HepG2 (cell line): ENCODE data around the gene ABCG5. TPM values are rescaled to one million over a fixed set of nuclear protein-coding genes. Genes with fewer than 3 reads are reported as not detected.

ENCODE experiments used
- ARNT2 ChIP-seq: sonication (generic); formaldehyde crosslinking; IDR thresholded peaks from 2 replicates; pipeline ENCODE4 v1.8.0; 2022; ENCODE audit warnings: mild to moderate bottlenecking, low read depth, missing genetic modification reagents, moderate library complexity
- GPBP1L1 ChIP-seq: sonication (generic); formaldehyde crosslinking; IDR thresholded peaks from 2 replicates; pipeline ENCODE4 v1.5.0; 2020; ENCODE audit warnings: mild to moderate bottlenecking, missing genetic modification reagents
- GZF1 ChIP-seq: sonication (generic); formaldehyde crosslinking; IDR thresholded peaks from 2 replicates; pipeline ENCODE4 v1.5.1; 2020; ENCODE audit warnings: mild to moderate bottlenecking, missing genetic modification reagents
- HIC2 ChIP-seq: sonication (generic); formaldehyde crosslinking; IDR thresholded peaks from 2 replicates; pipeline ENCODE4 v1.9.0; 2022; ENCODE audit warnings: low read depth, missing genetic modification reagents
- HOXD1 ChIP-seq: sonication (generic); formaldehyde crosslinking; IDR thresholded peaks from 2 replicates; pipeline ENCODE4 v1.5.0; 2020; ENCODE audit warnings: missing genetic modification reagents
- ZNF251 ChIP-seq: sonication (generic); formaldehyde crosslinking; IDR thresholded peaks from 2 replicates; pipeline ENCODE4 v1.9.0; 2021; ENCODE audit warnings: mild to moderate bottlenecking, missing genetic modification reagents
- ZNF256 ChIP-seq: sonication (generic); formaldehyde crosslinking; conservative IDR thresholded peaks from 2 replicates; pipeline ENCODE4 v1.4.0; 2020; ENCODE audit warnings: missing genetic modification reagents
- ZNF30 ChIP-seq: sonication (generic); formaldehyde crosslinking; IDR thresholded peaks from 2 replicates; pipeline ENCODE4 v1.5.0; 2020; ENCODE audit warnings: mild to moderate bottlenecking, missing genetic modification reagents
- polyA plus RNA-seq, 8 experiments: library from polyadenylated mRNA; depleted of rRNA in 3 of 8; stranded (reverse) in 7 of 8; unstranded in 1 of 8; fragments of >200 nt; fragmentation: Illumina TruSeq in 4 of 8; extraction: Trizol in 4 of 8; gene quantifications; 2 replicates each; pipeline versions ENCODE4 v1.2.1 to v1.2.3, GENCODE V29; 2011 to 2016; ENCODE audit warnings: low read depth in 4 of 8, missing spikeins in 1 of 8, mixed read lengths in 1 of 8; ENCODE audit not compliant: insufficient read depth in 1 of 8
- total RNA-seq, 5 experiments: library from RNA; depleted of rRNA; stranded (reverse); fragments of >200 nt; fragmentation: Illumina TruSeq; extraction: Trizol; gene quantifications; 2 replicates each; pipeline ENCODE4 v1.2.3, GENCODE V29; 2016; ENCODE audit warnings: low read depth in 1 of 5
- TF ChIP-seq, protein P1 (sequence below): sonication (generic); formaldehyde crosslinking; IDR thresholded peaks from 2 replicates; pipeline ENCODE4 v1.4.0; 2020; ENCODE audit warnings: mild to moderate bottlenecking, missing genetic modification reagents, borderline replicate concordance
- TF ChIP-seq, protein P2 (sequence below): sonication (generic); formaldehyde crosslinking; IDR thresholded peaks from 2 replicates; pipeline ENCODE4 v1.4.0; 2020; ENCODE audit warnings: low read depth, missing genetic modification reagents

ABCG5 gene
- total and polyA plus RNA-seq, 2 of the 13 experiments (the other 11 are each of a cell fraction or from before 2014, with no cell fraction given) = 15.1 to 39.0 TPM

DNA sequence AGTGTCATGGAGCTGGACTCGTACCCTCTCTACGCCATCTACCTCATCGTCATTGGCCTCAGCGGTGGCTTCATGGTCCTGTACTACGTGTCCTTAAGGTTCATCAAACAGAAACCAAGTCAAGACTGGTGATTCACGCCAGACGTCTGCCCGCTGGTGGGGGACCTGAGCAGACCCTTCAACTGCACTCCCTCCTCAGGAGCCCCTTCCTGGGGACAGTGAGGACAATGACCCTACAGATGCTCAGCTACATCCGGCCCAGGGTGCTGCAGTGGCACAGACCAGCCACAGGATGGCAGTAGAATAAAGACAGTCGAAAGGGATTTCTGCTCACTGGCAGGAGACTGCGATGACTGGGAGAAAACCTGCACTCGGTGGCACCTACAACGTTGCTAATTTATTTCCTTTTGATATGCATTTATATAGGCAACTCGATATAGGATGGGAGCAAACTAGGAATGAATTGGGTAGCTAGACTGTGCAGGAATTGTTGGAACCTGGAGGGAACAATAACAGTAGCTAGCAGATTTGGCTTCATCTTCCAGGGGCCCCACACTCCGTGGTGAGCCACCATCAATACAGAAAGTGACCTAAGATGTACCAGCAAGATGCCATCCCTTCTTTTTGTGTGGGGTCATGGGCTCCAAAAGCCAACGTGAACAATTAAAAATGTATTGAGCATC, 39.3 kb upstream of the ABCG5 start (continued):
- TF ChIP-seq, protein P1, sequence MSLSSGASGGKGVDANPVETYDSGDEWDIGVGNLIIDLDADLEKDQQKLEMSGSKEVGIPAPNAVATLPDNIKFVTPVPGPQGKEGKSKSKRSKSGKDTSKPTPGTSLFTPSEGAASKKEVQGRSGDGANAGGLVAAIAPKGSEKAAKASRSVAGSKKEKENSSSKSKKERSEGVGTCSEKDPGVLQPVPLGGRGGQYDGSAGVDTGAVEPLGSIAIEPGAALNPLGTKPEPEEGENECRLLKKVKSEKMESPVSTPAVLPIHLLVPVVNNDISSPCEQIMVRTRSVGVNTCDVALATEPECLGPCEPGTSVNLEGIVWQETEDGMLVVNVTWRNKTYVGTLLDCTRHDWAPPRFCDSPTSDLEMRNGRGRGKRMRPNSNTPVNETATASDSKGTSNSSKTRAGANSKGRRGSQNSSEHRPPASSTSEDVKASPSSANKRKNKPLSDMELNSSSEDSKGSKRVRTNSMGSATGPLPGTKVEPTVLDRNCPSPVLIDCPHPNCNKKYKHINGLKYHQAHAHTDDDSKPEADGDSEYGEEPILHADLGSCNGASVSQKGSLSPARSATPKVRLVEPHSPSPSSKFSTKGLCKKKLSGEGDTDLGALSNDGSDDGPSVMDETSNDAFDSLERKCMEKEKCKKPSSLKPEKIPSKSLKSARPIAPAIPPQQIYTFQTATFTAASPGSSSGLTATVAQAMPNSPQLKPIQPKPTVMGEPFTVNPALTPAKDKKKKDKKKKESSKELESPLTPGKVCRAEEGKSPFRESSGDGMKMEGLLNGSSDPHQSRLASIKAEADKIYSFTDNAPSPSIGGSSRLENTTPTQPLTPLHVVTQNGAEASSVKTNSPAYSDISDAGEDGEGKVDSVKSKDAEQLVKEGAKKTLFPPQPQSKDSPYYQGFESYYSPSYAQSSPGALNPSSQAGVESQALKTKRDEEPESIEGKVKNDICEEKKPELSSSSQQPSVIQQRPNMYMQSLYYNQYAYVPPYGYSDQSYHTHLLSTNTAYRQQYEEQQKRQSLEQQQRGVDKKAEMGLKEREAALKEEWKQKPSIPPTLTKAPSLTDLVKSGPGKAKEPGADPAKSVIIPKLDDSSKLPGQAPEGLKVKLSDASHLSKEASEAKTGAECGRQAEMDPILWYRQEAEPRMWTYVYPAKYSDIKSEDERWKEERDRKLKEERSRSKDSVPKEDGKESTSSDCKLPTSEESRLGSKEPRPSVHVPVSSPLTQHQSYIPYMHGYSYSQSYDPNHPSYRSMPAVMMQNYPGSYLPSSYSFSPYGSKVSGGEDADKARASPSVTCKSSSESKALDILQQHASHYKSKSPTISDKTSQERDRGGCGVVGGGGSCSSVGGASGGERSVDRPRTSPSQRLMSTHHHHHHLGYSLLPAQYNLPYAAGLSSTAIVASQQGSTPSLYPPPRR (CRISPR knock-in tag) = no peak
- no peak for TF ChIP-seq HOXD1 (CRISPR knock-in tag)
- TF ChIP-seq, protein P2, sequence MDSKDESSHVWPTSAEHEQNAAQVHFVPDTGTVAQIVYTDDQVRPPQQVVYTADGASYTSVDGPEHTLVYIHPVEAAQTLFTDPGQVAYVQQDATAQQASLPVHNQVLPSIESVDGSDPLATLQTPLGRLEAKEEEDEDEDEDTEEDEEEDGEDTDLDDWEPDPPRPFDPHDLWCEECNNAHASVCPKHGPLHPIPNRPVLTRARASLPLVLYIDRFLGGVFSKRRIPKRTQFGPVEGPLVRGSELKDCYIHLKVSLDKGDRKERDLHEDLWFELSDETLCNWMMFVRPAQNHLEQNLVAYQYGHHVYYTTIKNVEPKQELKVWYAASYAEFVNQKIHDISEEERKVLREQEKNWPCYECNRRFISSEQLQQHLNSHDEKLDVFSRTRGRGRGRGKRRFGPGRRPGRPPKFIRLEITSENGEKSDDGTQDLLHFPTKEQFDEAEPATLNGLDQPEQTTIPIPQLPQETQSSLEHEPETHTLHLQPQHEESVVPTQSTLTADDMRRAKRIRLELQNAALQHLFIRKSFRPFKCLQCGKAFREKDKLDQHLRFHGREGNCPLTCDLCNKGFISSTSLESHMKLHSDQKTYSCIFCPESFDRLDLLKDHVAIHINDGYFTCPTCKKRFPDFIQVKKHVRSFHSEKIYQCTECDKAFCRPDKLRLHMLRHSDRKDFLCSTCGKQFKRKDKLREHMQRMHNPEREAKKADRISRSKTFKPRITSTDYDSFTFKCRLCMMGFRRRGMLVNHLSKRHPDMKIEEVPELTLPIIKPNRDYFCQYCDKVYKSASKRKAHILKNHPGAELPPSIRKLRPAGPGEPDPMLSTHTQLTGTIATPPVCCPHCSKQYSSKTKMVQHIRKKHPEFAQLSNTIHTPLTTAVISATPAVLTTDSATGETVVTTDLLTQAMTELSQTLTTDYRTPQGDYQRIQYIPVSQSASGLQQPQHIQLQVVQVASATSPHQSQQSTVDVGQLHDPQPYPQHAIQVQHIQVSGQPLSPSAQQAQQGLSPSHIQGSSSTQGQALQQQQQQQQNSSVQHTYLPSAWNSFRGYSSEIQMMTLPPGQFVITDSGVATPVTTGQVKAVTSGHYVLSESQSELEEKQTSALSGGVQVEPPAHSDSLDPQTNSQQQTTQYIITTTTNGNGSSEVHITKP = no peak
- no peak for TF ChIP-seq ZNF251 (CRISPR knock-in tag)
- TF ChIP-seq ARNT2 = no peak
- TF ChIP-seq HIC2 (CRISPR knock-in tag) = no peak
- TF ChIP-seq ZNF30 (CRISPR knock-in tag) = no peak
- no peak for TF ChIP-seq GZF1 (CRISPR knock-in tag)
- no peak for TF ChIP-seq GPBP1L1
- peak; percentile 52; the same call in 1 of the 2 replicates for TF ChIP-seq ZNF256 (CRISPR knock-in tag)
